ENCODE data around the gene ARL8B.

ARL8B gene

DNA sequence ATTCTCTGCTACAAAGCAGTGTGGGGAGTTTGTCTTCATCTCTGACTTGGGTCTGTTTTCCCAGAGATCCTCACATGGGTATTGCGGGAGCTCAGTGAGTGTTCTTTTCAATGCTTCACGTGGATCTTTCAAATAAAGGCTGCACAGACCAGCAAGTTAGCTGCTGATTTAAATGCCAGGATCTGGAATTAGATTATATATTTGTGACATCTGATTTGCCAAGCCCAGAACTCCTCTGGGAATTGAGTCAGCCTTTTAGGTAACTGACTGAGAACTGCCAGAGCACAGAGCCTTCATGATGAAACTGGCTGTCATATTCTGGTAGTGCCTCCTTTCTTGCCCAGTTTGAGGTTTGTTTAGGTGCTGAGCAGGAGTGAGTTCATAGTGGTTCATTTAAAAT lies 80.1 kb downstream of the ARL8B start:
- in situ Hi-C loops (cut with MboI; ENCODE audit: low sequenced_read_pairs), result no loop called here

DNA sequence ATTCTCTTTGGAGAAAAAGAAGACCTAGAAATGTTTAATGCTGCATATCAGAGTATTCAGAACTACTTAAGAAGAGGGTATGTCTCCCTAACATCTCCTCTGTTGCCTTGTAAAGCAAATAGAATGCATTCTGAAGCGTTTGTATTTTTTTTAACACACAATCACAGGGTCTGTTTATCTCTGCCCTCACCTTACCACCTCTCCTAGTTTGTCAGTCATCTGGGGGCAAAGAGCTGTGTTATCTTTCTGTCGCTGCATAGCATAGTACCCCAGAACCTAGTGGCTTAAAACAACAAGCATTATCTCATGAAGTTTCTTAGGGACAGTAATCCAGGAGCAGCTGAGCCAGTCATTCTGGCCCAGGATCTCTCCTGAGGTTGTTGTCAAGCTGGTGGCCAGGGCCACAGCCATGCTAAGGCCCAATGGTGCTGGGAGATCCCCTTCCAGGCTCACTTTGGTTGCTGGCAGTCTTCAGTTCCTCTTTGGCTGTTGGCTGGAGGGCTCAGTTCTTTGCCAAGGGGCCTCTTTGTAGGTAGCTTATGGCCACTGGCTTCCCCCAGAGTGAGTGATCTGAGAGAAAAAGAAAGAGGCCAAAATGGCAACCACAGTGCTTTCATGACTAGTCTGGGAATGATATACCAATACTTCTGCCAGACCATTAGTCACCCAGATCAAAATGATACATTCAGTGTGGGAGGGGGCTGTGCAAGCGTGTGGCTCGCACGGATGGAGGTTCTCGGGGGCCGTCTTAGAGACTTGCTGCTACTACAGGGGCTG lies 83.3 kb downstream of the ARL8B start:
- in situ Hi-C loops (cut with MboI; ENCODE audit: low sequenced_read_pairs), result no loop called here

DNA sequence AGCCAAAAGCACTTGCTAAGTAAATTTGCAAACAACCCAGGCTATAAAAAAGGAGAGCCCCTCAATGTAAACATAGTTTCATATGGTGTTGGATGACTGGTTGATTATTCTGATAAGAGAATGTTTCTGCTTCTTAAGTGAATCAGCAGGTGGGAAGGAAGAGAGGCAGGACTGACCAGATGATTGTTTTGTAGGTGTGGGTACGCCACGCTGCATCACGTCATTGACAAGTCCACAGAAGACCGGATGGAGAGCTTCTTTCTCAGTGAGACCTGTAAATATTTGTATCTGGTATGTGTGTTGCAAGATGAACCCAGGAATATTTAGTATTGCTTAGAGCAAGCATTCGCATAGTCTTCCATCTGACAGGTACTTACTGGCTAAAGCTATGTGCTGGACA lies 88.8 kb downstream of the ARL8B start:
- in situ Hi-C loops (cut with MboI; ENCODE audit: low sequenced_read_pairs), result no loop called here

GRCh38 chr3:5212628-5213573 lies 90.8 kb downstream of the ARL8B start:
- in situ Hi-C loops (cut with MboI; ENCODE audit: low sequenced_read_pairs), result no loop called here

GRCh38 chr3:5213574-5213966 lies 91.5 kb downstream of the ARL8B start:
- in situ Hi-C loops (cut with MboI; ENCODE audit: low sequenced_read_pairs), result no loop called here

- in situ Hi-C loops (cut with MboI; ENCODE audit: low sequenced_read_pairs), result no loop called here
Measured at GRCh38 chr3:5214352-5214751, 92.3 kb downstream of the ARL8B start.

DNA sequence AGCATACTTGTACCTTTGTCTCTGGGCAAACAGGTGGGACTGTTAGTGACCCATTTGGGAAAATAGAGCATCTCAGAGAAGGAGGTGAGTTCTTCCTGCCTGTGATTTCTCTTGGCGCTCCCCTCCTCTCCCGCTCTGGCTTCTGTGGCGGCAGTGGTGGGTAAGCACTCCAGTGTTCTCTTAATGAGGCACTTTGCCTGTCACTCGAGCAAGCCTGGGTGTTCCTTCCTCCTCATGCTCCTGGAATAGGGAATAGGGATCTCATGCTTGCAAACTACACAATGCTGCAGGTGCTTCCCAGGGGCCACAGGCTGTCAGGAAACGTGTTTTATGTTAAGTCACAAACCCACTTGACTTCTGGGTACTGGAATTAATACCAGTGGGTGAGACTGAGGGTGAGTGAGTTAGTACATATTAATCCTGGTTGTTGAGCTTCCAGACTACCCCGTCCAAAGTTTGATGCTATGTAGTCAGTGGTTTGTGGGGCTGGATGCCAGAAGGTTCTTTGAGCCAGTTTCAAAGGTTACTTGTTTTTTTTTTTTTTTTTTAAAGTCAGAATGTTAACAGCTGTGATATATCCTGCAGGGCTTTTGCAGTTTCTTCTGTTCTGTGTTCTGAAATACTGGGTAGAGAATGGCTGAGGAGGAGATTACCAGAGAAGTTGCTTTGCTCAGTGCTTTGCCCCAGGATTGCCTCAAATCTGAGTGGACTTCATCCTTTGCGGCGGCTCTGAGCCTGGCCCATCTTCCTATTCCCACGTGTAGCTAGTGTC lies 95.9 kb downstream of the ARL8B start:
- in situ Hi-C loops (cut with MboI; ENCODE audit: low sequenced_read_pairs), result no loop called here

DNA sequence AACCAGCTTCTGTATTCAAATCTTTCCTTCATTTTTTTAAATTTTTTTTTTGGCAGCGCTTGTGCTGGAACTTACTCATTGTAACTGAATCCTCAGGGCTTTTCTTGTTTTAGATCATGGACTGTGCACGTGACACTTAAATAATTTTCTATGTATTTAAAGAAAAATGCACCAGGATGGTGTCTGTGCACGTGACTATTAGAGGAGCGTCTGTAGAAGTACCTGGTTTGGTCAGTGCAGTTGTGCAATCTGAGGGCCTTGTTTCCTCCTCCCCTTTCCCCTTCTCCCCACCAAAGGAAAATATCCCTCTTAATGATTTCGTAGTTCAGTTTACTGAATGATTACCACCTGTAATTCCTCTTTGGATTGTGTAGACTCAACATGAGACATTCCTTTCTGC lies 96.7 kb downstream of the ARL8B start:
- in situ Hi-C loops (cut with MboI; ENCODE audit: low sequenced_read_pairs), result no loop called here

GRCh38 chr3:5219216-5219615 lies 97.1 kb downstream of the ARL8B start:
- in situ Hi-C loops (cut with MboI; ENCODE audit: low sequenced_read_pairs), result no loop called here

- in situ Hi-C loops (cut with MboI; ENCODE audit: low sequenced_read_pairs), result no loop called here
Measured at GRCh38 chr3:5220193-5220592, 98.1 kb downstream of the ARL8B start.

DNA sequence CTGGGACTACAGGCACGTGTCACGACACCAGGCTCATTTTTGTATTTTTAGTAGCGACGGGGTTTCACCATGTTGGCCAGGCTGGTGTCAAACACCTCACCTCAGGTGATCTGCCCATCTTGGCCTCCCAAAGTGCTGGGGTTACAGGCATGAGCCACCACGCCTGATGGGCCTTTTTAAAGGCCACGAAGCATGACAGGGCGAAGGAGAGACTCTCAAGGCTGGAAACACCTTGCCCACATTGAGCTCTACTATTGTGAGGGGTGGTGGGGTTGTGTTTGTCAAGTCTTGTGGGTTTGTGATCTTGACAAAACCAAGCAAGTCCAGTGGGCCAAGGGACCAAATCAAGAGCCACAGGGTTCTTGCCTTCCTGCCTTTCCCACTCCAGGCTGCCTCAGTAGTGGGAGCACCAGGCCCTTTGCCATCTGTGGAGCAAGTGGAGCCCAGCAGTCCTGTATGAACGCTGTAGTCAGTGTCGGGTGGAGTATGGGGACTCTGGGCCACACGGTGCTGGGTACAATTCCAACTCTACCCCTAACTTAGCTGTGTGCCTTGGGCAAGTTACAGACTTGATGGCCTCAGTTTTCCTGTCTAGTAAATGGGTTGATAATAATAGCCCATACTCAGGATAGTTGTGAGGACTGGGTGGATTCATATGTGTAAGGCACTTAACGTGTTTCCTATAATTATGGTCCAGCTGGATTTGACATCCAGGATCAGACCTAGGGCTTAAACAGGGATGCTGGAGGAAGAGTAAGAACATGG lies 98.8 kb downstream of the ARL8B start:
- in situ Hi-C loops (cut with MboI; ENCODE audit: low sequenced_read_pairs), result no loop called here

GRCh38 chr3:5221701-5222100 lies 99.6 kb downstream of the ARL8B start:
- in situ Hi-C loops (cut with MboI; ENCODE audit: low sequenced_read_pairs), result no loop called here

GRCh38 chr3:5222283-5223005 lies 100.4 kb downstream of the ARL8B start:
- in situ Hi-C loops (cut with MboI; ENCODE audit: low sequenced_read_pairs), result no loop called here

- in situ Hi-C loops (cut with MboI; ENCODE audit: low sequenced_read_pairs), result no loop called here
Measured at GRCh38 chr3:5226783-5227182, 104.7 kb downstream of the ARL8B start.

GRCh38 chr3:5227812-5228211 lies 105.7 kb downstream of the ARL8B start:
- in situ Hi-C loops (cut with MboI; ENCODE audit: low sequenced_read_pairs), result no loop called here

- in situ Hi-C loops (cut with MboI; ENCODE audit: low sequenced_read_pairs), result no loop called here
Measured at GRCh38 chr3:5229414-5229813, 107.3 kb downstream of the ARL8B start.
